Measurements from ENCODE around the gene LRRC3.

LRRC3 gene

DNA sequence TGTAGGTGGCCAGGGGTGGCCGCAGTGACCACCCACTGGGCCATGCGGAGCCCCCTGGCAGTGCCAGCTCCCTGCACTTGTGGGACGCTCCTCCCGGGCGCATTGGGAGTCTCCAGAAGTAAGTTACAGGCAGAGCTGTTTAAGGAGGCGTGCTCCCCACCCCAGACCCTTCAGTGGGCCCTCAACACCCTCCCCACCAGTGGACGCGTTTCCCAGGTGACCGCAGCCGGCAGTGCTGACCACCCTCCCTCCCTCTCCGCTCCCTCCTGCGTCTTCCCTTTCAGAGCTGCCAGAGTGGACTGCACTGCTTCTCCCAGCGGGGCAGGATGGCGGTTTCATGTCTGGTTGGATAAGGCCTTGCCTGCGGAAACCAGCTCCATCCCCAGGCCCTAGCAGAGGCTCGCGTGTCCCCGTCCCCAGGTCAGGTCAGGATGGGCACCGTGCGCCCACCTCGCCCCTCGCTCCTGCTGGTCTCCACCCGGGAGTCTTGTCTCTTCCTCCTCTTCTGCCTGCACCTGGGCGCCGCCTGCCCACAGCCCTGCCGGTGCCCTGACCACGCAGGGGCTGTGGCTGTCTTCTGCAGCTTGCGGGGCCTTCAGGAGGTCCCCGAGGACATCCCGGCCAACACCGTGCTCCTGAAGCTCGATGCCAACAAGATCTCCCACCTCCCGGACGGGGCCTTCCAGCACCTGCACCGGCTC lies 1.1 kb downstream of the LRRC3 start:
- Histone ChIP-seq H3K4me1 (ENCODE audit: control insufficient read depth, insufficient read depth, low read length) (no peaks in the 10 kb centered on the region), H3K27ac (ENCODE audit: extremely low read depth, low read depth, low read length) (no peak overlapping the region), H3K9me3 (ENCODE audit: control insufficient read depth, insufficient read depth, low read depth, low read length) (no peaks in the 10 kb centered on the region), H3K4me3 (ENCODE audit: low read depth, low read length) (no peak overlapping the region), H3K36me3 (ENCODE audit: control insufficient read depth in 2 of 2, insufficient read depth in 1 of 2, low read length in 2 of 2) (peaks cover 0 to 5% of the 10 kb centered on the region in 2 experiments; a peak in 1 of 3 replicates)
- CTCF ChIA-PET, result interaction anchor here (0.6 to 0.9 kb wide), 2 partner anchors 23 to 157 kb away, joined by 3 read pairs; no protein-coding TSS in a partner anchor
- POLR2A ChIA-PET, result interaction anchor here (0.8 kb wide), 1 partner anchor 117 kb away, joined by 4 read pairs; the partner anchor contains the start of gene CFAP410
- TF ChIP-seq, protein P1, sequence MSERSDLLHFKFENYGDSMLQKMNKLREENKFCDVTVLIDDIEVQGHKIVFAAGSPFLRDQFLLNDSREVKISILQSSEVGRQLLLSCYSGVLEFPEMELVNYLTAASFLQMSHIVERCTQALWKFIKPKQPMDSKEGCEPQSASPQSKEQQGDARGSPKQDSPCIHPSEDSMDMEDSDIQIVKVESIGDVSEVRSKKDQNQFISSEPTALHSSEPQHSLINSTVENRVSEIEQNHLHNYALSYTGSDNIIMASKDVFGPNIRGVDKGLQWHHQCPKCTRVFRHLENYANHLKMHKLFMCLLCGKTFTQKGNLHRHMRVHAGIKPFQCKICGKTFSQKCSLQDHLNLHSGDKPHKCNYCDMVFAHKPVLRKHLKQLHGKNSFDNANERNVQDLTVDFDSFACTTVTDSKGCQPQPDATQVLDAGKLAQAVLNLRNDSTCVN (tag by site-specific recombination; optimal IDR thresholded peaks at IDR 0.05), result peak; percentile 18
- TF ChIP-seq, protein P2, sequence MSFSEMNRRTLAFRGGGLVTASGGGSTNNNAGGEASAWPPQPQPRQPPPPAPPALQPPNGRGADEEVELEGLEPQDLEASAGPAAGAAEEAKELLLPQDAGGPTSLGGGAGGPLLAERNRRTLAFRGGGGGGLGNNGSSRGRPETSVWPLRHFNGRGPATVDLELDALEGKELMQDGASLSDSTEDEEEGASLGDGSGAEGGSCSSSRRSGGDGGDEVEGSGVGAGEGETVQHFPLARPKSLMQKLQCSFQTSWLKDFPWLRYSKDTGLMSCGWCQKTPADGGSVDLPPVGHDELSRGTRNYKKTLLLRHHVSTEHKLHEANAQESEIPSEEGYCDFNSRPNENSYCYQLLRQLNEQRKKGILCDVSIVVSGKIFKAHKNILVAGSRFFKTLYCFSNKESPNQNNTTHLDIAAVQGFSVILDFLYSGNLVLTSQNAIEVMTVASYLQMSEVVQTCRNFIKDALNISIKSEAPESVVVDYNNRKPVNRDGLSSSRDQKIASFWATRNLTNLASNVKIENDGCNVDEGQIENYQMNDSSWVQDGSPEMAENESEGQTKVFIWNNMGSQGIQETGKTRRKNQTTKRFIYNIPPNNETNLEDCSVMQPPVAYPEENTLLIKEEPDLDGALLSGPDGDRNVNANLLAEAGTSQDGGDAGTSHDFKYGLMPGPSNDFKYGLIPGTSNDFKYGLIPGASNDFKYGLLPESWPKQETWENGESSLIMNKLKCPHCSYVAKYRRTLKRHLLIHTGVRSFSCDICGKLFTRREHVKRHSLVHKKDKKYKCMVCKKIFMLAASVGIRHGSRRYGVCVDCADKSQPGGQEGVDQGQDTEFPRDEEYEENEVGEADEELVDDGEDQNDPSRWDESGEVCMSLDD (tag by site-specific recombination; IDR thresholded peaks at IDR 0.05), result no peak
- TF ChIP-seq ZNF341 (tag by site-specific recombination; IDR thresholded peaks at IDR 0.05; ENCODE audit: low read depth), result 0 out of 2 replicates have a peak, but pooled peaks have one; percentile 27
- TF ChIP-seq, protein P3, sequence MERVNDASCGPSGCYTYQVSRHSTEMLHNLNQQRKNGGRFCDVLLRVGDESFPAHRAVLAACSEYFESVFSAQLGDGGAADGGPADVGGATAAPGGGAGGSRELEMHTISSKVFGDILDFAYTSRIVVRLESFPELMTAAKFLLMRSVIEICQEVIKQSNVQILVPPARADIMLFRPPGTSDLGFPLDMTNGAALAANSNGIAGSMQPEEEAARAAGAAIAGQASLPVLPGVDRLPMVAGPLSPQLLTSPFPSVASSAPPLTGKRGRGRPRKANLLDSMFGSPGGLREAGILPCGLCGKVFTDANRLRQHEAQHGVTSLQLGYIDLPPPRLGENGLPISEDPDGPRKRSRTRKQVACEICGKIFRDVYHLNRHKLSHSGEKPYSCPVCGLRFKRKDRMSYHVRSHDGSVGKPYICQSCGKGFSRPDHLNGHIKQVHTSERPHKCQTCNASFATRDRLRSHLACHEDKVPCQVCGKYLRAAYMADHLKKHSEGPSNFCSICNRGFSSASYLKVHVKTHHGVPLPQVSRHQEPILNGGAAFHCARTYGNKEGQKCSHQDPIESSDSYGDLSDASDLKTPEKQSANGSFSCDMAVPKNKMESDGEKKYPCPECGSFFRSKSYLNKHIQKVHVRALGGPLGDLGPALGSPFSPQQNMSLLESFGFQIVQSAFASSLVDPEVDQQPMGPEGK (tag by site-specific recombination; IDR thresholded peaks at IDR 0.05), result 0 out of 2 replicates have a peak, but pooled peaks have one; percentile 3
- TF ChIP-seq ZNF549 (tag by site-specific recombination; IDR thresholded peaks at IDR 0.05), result no peak

DNA sequence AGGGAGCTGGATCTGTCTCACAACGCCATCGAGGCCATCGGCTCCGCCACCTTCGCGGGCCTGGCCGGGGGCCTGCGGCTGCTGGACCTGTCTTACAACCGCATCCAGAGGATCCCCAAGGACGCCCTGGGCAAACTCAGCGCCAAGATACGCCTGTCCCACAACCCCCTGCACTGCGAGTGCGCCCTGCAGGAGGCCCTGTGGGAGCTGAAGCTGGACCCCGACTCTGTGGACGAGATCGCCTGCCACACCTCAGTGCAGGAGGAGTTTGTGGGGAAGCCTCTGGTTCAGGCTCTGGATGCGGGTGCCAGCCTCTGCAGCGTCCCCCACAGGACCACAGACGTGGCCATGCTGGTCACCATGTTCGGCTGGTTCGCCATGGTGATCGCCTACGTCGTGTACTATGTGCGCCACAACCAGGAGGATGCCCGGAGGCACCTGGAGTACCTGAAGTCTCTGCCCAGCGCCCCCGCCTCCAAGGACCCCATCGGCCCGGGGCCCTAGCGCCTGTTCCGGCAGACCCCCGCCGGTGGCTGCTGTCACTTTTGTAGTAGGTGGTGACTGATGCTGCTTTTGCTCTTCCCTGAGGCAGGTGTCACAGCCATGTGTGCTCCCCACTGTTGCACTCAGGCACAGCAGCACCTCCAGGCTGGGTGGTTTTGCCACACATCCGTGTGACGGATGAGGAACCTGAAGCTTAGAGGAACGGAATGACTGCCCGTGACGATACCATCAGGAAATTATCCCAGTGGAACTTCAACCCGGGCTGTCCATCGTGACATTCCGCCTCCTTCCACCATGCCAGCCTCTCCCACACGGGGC lies 1.8 kb downstream of the LRRC3 start:
- TF ChIP-seq ZNF610 (tag by site-specific recombination; IDR thresholded peaks at IDR 0.05; ENCODE audit: borderline replicate concordance), result no peak
- TF ChIP-seq, protein P4, sequence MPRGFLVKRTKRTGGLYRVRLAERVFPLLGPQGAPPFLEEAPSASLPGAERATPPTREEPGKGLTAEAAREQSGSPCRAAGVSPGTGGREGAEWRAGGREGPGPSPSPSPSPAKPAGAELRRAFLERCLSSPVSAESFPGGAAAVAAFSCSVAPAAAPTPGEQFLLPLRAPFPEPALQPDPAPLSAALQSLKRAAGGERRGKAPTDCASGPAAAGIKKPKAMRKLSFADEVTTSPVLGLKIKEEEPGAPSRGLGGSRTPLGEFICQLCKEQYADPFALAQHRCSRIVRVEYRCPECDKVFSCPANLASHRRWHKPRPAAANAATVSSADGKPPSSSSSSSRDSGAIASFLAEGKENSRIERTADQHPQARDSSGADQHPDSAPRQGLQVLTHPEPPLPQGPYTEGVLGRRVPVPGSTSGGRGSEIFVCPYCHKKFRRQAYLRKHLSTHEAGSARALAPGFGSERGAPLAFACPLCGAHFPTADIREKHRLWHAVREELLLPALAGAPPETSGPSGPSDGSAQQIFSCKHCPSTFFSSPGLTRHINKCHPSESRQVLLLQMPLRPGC (tag by site-specific recombination; IDR thresholded peaks at IDR 0.05), result no peak
- no peak for TF ChIP-seq ZNF311 (tag by site-specific recombination; IDR thresholded peaks at IDR 0.05; ENCODE audit: borderline replicate concordance)
- H3K36me3 ChIP-seq (ENCODE audit: control insufficient read depth in 2 of 2, insufficient read depth in 1 of 2, low read length in 2 of 2), result peaks cover 0 to 5% of the 10 kb centered on the region in 2 experiments; a peak in 1 of 3 replicates
- H3K4me1 ChIP-seq (ENCODE audit: control insufficient read depth, insufficient read depth, low read length), result no peaks in the 10 kb centered on the region
- no peak overlapping the region for H3K4me3 ChIP-seq (ENCODE audit: low read depth, low read length)
- ChIA-PET CTCF (interaction anchor here (1.1 kb wide), 1 partner anchor 21 kb away, joined by 3 read pairs; no protein-coding TSS in a partner anchor), POLR2A (no interaction called here)
- H3K27ac ChIP-seq (ENCODE audit: extremely low read depth, low read depth, low read length), result no peak overlapping the region
- no peaks in the 10 kb centered on the region for H3K9me3 ChIP-seq (ENCODE audit: control insufficient read depth, insufficient read depth, low read depth, low read length)

Measured in HEK293 (cell line).